HepG2 (cell line): ENCODE measurements around the gene TBC1D1. TPM values are rescaled to one million over a fixed set of nuclear protein-coding genes. Genes with fewer than 3 reads are reported as not detected.

ENCODE experiments used
- ARID5B ChIP-seq: IDR thresholded peaks from 2 replicates; pipeline ENCODE4 v1.4.0; 2020; ENCODE audit warnings: mild to moderate bottlenecking, missing genetic modification reagents
- ATF5 ChIP-seq: sonication (generic); formaldehyde crosslinking; IDR thresholded peaks from 2 replicates; pipeline ENCODE4 v1.4.0; 2020; ENCODE audit warnings: mild to moderate bottlenecking, low read depth, missing genetic modification reagents
- BCL6 ChIP-seq: IDR thresholded peaks from 2 replicates; pipeline ENCODE4 v1.6.1; 2016; ENCODE audit warnings: missing genetic modification reagents, missing compliant biosample characterization
- CBFB ChIP-seq: sonication (generic); formaldehyde crosslinking; IDR thresholded peaks from 2 replicates; pipeline ENCODE4 v1.4.0; 2020; ENCODE audit warnings: missing genetic modification reagents
- MIXL1 ChIP-seq: IDR thresholded peaks from 2 replicates; pipeline ENCODE4 v1.6.1; 2016
- NFAT5 ChIP-seq: sonication (generic); formaldehyde crosslinking; IDR thresholded peaks from 2 replicates; pipeline ENCODE4 v1.4.0; 2020; ENCODE audit warnings: missing genetic modification reagents
- SMC3 ChIP-seq: IDR thresholded peaks from 2 replicates; pipeline ENCODE4 v1.6.1; 2011; ENCODE audit warnings: low read length, improper control_type of control experiment
- ZNF205 ChIP-seq: IDR thresholded peaks from 2 replicates; pipeline ENCODE4 v1.6.1; 2018; ENCODE audit warnings: missing biosample characterization, missing genetic modification reagents
- ZNF207 ChIP-seq: fragments of 450-650 bp; IDR thresholded peaks from 2 replicates; pipeline ENCODE4 v1.6.1; 2016; ENCODE audit warnings: antibody characterized with exemption, borderline replicate concordance
- ZNF503 ChIP-seq: sonication (generic); formaldehyde crosslinking; IDR thresholded peaks from 2 replicates; pipeline ENCODE4 v1.4.0; 2020; ENCODE audit warnings: missing genetic modification reagents
- ZNF572 ChIP-seq: sonication (generic); formaldehyde crosslinking; IDR thresholded peaks from 2 replicates; pipeline ENCODE4 v1.5.1; 2020; ENCODE audit warnings: mild to moderate bottlenecking, missing genetic modification reagents
- ZNF615 ChIP-seq: sonication (generic); formaldehyde crosslinking; IDR thresholded peaks from 2 replicates; pipeline ENCODE4 v1.5.0; 2020; ENCODE audit warnings: mild to moderate bottlenecking, missing genetic modification reagents, borderline replicate concordance
- polyA plus RNA-seq, 8 experiments: library from polyadenylated mRNA; depleted of rRNA in 3 of 8; stranded (reverse) in 7 of 8; unstranded in 1 of 8; fragments of >200 nt; fragmentation: Illumina TruSeq in 4 of 8; extraction: Trizol in 4 of 8; gene quantifications; 2 replicates each; pipeline versions ENCODE4 v1.2.1 to v1.2.3, GENCODE V29; 2011 to 2016; ENCODE audit warnings: low read depth in 4 of 8, missing spikeins in 1 of 8, mixed read lengths in 1 of 8; ENCODE audit not compliant: insufficient read depth in 1 of 8
- total RNA-seq, 5 experiments: library from RNA; depleted of rRNA; stranded (reverse); fragments of >200 nt; fragmentation: Illumina TruSeq; extraction: Trizol; gene quantifications; 2 replicates each; pipeline ENCODE4 v1.2.3, GENCODE V29; 2016; ENCODE audit warnings: low read depth in 1 of 5

Gene TBC1D1
- total and polyA plus RNA-seq, 2 of the 13 experiments (the other 11 are each of a cell fraction or from before 2014, with no cell fraction given), result 37.3 to 62.8 TPM

- TF ChIP-seq ARID5B (CRISPR knock-in tag) (peak; percentile 45), ZNF615 (CRISPR knock-in tag) (no peak), NFAT5 (CRISPR knock-in tag) (no peak), BCL6 (peak; percentile 69), ZNF205 (CRISPR knock-in tag) (no peak), MIXL1 (CRISPR knock-in tag) (no peak; the same call in 1 of the 2 replicates), ZNF503 (CRISPR knock-in tag) (peak; percentile 58; the same call in 1 of the 2 replicates), SMC3 (no peak), CBFB (CRISPR knock-in tag) (no peak), ZNF572 (no peak), ATF5 (CRISPR knock-in tag) (no peak), ZNF207 (no peak)
Measured at GRCh38 chr4:37951461-37952352, 60.8 kb downstream of the TBC1D1 start (continued).
